Measurements from ENCODE around the gene TMTC1.

TMTC1 gene

GRCh38 chr12:29741342-29742241 lies 42.1 kb downstream of the TMTC1 start:
- DNase-seq (ENCODE audit: low read depth) = peak; percentile 89

- peak; percentile 49 for DNase-seq (ENCODE audit: low read depth)
Observed at GRCh38 chr12:29739279-29739991, 44.3 kb downstream of the TMTC1 start.

GRCh38 chr12:29738365-29738764 lies 45.4 kb downstream of the TMTC1 start:
- no peak for DNase-seq (ENCODE audit: low read depth)

- DNase-seq (ENCODE audit: low read depth) = no peak
Observed at GRCh38 chr12:29737644-29738043, 46.1 kb downstream of the TMTC1 start.

GRCh38 chr12:29735604-29736003 lies 48.1 kb downstream of the TMTC1 start:
- DNase-seq (ENCODE audit: low read depth) = no peak

- DNase-seq (ENCODE audit: low read depth) = no peak
Observed at GRCh38 chr12:29734734-29735133, 49.0 kb downstream of the TMTC1 start.

GRCh38 chr12:29734305-29734704 lies 49.4 kb downstream of the TMTC1 start:
- no peak for DNase-seq (ENCODE audit: low read depth)

DNA sequence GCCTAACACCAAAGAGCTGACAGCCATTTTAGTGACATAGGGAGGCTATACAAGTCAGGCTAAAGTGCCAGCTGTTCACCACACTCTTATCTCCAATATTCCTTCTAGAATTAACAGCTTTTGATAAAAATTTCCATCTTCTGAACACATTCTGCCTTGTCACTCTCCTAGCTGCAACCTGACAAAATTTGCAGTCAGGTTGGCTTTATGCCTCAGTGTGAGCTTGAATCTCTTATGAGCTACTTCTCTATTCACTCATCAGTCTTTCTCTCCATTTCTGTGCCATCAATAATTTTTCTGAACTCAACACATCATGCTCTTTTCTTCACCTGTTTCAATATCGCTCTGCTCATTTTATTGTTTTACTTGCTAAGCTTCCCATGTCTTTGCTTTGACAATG lies 50.2 kb downstream of the TMTC1 start:
- no peak for DNase-seq (ENCODE audit: low read depth)

- DNase-seq (ENCODE audit: low read depth) = no peak
Observed at GRCh38 chr12:29733060-29733459, 50.7 kb downstream of the TMTC1 start.

DNA sequence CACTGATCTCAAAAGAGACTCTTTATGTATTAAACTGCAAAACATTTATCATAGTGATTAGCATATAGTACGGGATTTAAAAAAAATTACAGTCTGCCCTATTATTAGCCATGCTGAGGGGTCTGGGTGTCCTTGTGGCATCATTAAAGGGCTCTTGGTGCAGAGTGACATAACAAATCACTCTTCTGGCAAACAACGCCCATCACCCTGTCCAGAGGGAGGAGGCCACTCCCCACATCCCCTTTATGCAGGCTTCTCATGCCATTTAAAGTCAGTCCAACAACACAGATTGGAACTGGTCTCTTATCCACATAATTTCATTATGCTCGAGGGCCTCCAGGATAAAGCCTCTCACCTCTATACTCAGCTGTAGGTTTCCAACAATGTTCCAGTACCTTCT lies 51.1 kb downstream of the TMTC1 start:
- no peak for DNase-seq (ENCODE audit: low read depth)

- DNase-seq (ENCODE audit: low read depth) = no peak
Observed at GRCh38 chr12:29732191-29732590, 51.6 kb downstream of the TMTC1 start.

- no peak for DNase-seq (ENCODE audit: low read depth)
Observed at GRCh38 chr12:29731591-29731990, 52.2 kb downstream of the TMTC1 start.

DNA sequence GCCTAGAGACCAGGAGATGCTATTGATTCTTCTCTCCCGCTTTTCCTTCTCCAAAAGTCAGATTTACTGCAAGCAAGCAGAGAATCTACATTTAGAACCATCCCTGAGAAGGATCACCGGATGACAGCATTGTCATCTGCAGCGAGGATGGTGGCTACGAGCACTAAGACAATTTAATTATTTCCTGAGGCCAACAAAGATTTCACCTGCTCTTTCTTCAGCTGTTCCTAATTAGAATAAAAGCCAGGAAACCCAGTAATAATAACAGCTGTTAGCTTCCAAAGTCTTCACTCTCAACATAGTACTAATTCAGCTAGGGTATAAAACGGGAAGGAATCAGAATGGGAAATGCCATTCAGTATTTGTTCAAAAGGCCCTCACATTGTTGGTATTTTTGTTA lies 53.3 kb downstream of the TMTC1 start:
- no peak for DNase-seq (ENCODE audit: low read depth)

- DNase-seq (ENCODE audit: low read depth) = no peak
Observed at GRCh38 chr12:29728030-29728429, 55.7 kb downstream of the TMTC1 start.

GRCh38 chr12:29726741-29727348 lies 56.9 kb downstream of the TMTC1 start:
- DNase-seq (ENCODE audit: low read depth) = no peak

DNA sequence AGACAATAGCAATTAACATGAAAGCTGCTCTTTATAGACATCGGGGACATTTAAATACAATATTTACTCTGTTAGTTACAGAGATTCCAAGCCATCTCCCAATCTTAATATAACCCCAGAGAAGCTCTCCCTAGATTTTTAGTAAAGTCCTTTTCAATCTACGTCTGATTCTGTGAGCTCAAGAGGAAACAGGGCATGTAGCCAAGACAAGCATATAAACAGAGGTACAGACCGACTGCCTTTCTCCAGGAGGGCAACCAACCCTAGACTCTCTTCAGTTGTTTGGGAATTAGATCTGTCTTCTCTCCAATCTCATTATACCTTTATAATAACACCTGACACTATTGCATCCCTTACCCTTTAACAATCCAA lies 57.4 kb downstream of the TMTC1 start:
- DNase-seq (ENCODE audit: low read depth) = no peak

- DNase-seq (ENCODE audit: low read depth) = no peak
Observed at GRCh38 chr12:29725587-29726320, 58.0 kb downstream of the TMTC1 start.

GRCh38 chr12:29722164-29722563 lies 61.6 kb downstream of the TMTC1 start:
- DNase-seq (ENCODE audit: low read depth) = no peak

DNA sequence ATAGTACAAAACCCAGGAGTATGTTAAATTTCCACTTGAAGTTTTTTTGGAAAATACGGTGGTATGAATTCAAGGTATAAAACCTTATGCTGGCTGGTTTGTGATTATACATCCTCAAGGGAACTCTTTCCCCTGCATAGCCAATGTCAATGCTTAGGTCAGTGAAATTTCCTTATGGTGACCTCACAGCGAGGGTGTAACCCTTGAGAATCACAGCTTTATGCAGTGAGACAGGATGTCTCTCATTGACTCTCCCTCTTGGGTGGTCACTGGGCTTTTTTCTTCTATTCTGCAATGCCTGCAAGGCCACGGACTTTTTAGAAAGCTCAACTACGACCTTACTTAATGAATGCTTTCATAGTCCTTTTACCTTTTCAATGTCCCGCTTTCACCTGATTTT lies 64.4 kb downstream of the TMTC1 start:
- no peak for DNase-seq (ENCODE audit: low read depth)

GRCh38 chr12:29717540-29718100 lies 66.1 kb downstream of the TMTC1 start:
- DNase-seq (ENCODE audit: low read depth) = no peak

- no peak for DNase-seq (ENCODE audit: low read depth)
Observed at GRCh38 chr12:29714966-29715365, 68.8 kb downstream of the TMTC1 start.

DNA sequence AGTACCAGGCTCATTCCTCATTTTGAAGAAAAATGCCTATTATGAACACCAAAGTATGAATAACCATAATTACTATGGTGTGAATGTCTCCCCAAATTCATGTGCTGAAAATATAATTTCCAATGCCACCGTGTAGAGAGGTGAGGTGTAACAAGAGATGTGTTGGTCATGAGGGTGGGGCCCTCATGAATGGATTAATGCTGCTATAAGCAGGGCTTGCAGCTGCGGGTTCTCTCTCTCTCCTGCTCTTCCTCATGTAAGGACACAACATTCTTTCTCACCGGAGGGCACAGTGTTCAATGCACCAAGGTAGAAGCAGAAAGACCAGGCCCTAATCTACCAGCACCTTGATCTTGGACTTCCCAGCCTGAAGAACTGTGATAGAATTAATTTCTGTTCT lies 70.0 kb downstream of the TMTC1 start:
- no peak for DNase-seq (ENCODE audit: low read depth)
